HG03280 (cell line): ENCODE results near the gene LDLRAD2.
"Not testable (repeated sequence)": the region's sequence is repeated elsewhere in the genome, so short reads cannot be mapped to it uniquely, and the experiment has no call there.

ENCODE experiments used
- ATAC-seq: cut with Tn5 transposase; IDR thresholded peaks from one replicate; pipeline ENCODE4 v1.9.1; 2021; ENCODE audit warnings: mild to moderate bottlenecking, moderate library complexity; ENCODE audit not compliant: unreplicated experiment

Gene LDLRAD2

GRCh38 chr1:21811875-21812305 is at the start of gene LDLRAD2:
Gene LDLRAD2, plus strand, starts transcription at chr1:21812265. Its CDS starts 187 bp downstream, at chr1:21812452.
- ATAC-seq = no peak

GRCh38 chr1:21763236-21763635 is 48.8 kb upstream of the LDLRAD2 start:
- no peak for ATAC-seq

- no peak for ATAC-seq
Observed at GRCh38 chr1:21763694-21764419, 48.2 kb upstream of the LDLRAD2 start.

- ATAC-seq = no peak
Observed at GRCh38 chr1:21764615-21765423, 47.2 kb upstream of the LDLRAD2 start.

- ATAC-seq = no peak
Observed at GRCh38 chr1:21766210-21766609, 45.9 kb upstream of the LDLRAD2 start.

- not testable (repeated sequence) for ATAC-seq
Observed at GRCh38 chr1:21767106-21767505, 45.0 kb upstream of the LDLRAD2 start.

GRCh38 chr1:21770201-21770600 is 41.9 kb upstream of the LDLRAD2 start:
- no peak for ATAC-seq

- not testable (repeated sequence) for ATAC-seq
Observed at GRCh38 chr1:21770602-21771001, 41.5 kb upstream of the LDLRAD2 start.

- ATAC-seq = not testable (repeated sequence)
Observed at GRCh38 chr1:21771672-21772071, 40.4 kb upstream of the LDLRAD2 start.

- ATAC-seq = no peak
Observed at GRCh38 chr1:21773585-21773984, 38.5 kb upstream of the LDLRAD2 start.

- ATAC-seq = no peak
Observed at GRCh38 chr1:21774835-21775549, 37.1 kb upstream of the LDLRAD2 start.

GRCh38 chr1:21775550-21775914 is 36.5 kb upstream of the LDLRAD2 start:
- no peak for ATAC-seq

- no peak for ATAC-seq
Observed at GRCh38 chr1:21775985-21776562, 36.0 kb upstream of the LDLRAD2 start.

GRCh38 chr1:21776925-21777324 is 35.1 kb upstream of the LDLRAD2 start:
- not testable (repeated sequence) for ATAC-seq

GRCh38 chr1:21778405-21778727 is 33.7 kb upstream of the LDLRAD2 start:
- no peak for ATAC-seq

- no peak for ATAC-seq
Observed at GRCh38 chr1:21779613-21780521, 32.2 kb upstream of the LDLRAD2 start.

GRCh38 chr1:21781815-21782348 is 30.2 kb upstream of the LDLRAD2 start:
- ATAC-seq = peak; percentile 19

- ATAC-seq = peak; percentile 20
Observed at GRCh38 chr1:21782349-21782867, 29.7 kb upstream of the LDLRAD2 start.

- peak; percentile 61 for ATAC-seq
Observed at GRCh38 chr1:21782868-21783678, 29.0 kb upstream of the LDLRAD2 start, which contains the start of gene USP48. Gene USP48, minus strand, starts transcription at chr1:21783149. Its CDS starts 192 bp downstream, at chr1:21782957.
